ENCODE measurements around the gene CDK6. TPM values are rescaled to one million over a fixed set of nuclear protein-coding genes. Genes with fewer than 3 reads are reported as not detected.

The CDK6 gene
- total RNA-seq, 1 experiment from 2014 or later: 41.4 TPM

DNA sequence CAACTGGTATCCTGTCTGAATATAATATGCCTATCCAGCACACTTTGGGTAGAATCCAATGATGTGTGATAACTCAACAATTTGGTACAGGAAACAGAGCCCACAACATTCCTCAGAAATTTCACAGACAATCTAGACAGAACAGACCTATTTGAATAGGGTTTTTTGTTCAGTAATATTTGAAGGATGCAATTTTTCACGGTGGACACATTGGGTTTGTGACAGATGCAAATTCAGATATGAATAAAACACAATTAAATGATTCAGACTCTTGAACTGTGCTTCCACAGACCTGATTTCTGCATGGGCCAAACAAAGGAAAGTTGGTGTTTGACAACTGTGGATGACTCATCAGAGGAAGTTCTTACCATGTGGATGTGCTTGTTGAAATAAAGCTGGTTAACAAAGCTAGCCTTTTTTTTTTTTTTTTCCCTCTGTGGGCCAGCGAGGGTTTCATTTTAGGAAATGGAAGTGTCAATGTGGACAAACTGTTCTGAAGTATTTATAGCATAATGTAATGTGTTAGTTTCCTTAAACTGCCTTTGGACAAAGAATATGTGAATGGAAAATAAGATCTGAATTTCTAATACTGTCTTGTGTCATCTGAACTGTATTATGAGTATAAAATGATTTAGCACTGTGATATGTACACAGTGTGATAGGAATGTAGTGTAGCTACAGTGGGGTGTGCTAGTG is 203.0 kb downstream of the CDK6 start:
- H2AFZ ChIP-seq (ENCODE audit: low read depth, low read length, poor library complexity, severe bottlenecking): no peak overlapping the region
- H3K4me1 ChIP-seq (ENCODE audit: control insufficient read depth in 1 of 2, insufficient read depth in 2 of 2, low read length in 2 of 2): peaks cover 38 to 51% of the 10 kb centered on the region in 2 experiments
- BruUV-seq (replicated peaks): no TSS peak
- RAD21 ChIA-PET (ENCODE audit: low non-redundant PET in 1 of 2, low total read pairs in 2 of 2, uncharacterized antibody in 2 of 2, unreplicated experiment in 2 of 2): no interaction called here
- peaks cover 9% of the 10 kb centered on the region for H3K79me2 ChIP-seq (ENCODE audit: insufficient read depth, low read length)
- H3K4me2 ChIP-seq (ENCODE audit: low read length): peak overlapping the region; percentile 78
- CTCF ChIA-PET: no interaction called here
- ATAC-seq (peak; percentile 69), DNase-seq (ENCODE audit: low read depth, low spot score) (peak; percentile 66)
- peaks cover 0 to 6% of the 10 kb centered on the region in 2 experiments; a peak in 1 of 4 replicates for H3K36me3 ChIP-seq (ENCODE audit: control insufficient read depth in 1 of 2, insufficient read depth in 2 of 2, low read length in 2 of 2)
- no peaks in the 10 kb centered on the region for H3K9me2 ChIP-seq (ENCODE audit: insufficient read depth)
- intact Hi-C loops (cut with micrococcal nuclease): no loop called here
- peak overlapping the region; percentile 64 for H3K27ac ChIP-seq (ENCODE audit: low read depth, low read length)
- no peaks in the 10 kb centered on the region; a peak in 1 of 4 replicates for H3K9me3 ChIP-seq (ENCODE audit: control insufficient read depth in 1 of 2, insufficient read depth in 1 of 2, low read depth in 1 of 2, low read length in 2 of 2)
- peak overlapping the region in 1 of 2 experiments; percentile 11; a peak in 2 of 4 replicates for H3K4me3 ChIP-seq (replicated peaks in 1 of 2; ENCODE audit: low read depth in 1 of 2, low read length in 2 of 2)
- POLR2A ChIA-PET: no interaction called here
- no peaks in the 10 kb centered on the region for H3K27me3 ChIP-seq (ENCODE audit: insufficient read depth, low read length)
- no peaks in the 10 kb centered on the region for H4K20me1 ChIP-seq (ENCODE audit: insufficient read depth)
- peak overlapping the region; percentile 5; the same call in 1 of the 2 replicates for H3K9ac ChIP-seq (ENCODE audit: low read length)
- TF ChIP-seq TCF7L2 (IDR thresholded peaks at IDR 0.05; ENCODE audit: borderline replicate concordance, extremely low read depth, insufficient read depth, insufficient read length) (no peak), JUND (IDR thresholded peaks at IDR 0.05) (peak; percentile 85), ZNF274 (IDR thresholded peaks at IDR 0.05; ENCODE audit: low read depth, low read length) (no peak), EZH2phosphoT487 (IDR thresholded peaks at IDR 0.05; ENCODE audit: borderline replicate concordance) (no peak), EGR1 (IDR thresholded peaks at IDR 0.05; ENCODE audit: low read depth) (no peak), POLR2A (IDR thresholded peaks at IDR 0.05; ENCODE audit: borderline replicate concordance, extremely low read depth, insufficient read depth, insufficient read length) (no peak), EZH2 (IDR thresholded peaks at IDR 0.05) (no peak), SIN3A (IDR thresholded peaks at IDR 0.05; ENCODE audit: low read depth) (peak; percentile 65; the same call in 1 of the 2 replicates), ELF1 (IDR thresholded peaks at IDR 0.05; ENCODE audit: borderline replicate concordance, low read depth) (no peak), SP1 (IDR thresholded peaks at IDR 0.05; ENCODE audit: low read depth) (peak; percentile 47), FOSL1 (IDR thresholded peaks at IDR 0.05; ENCODE audit: low read depth) (peak; percentile 82), SRF (IDR thresholded peaks at IDR 0.05; ENCODE audit: low read depth) (peak; percentile 47; the same call in 1 of the 2 replicates), POLR2AphosphoS5 (IDR thresholded peaks at IDR 0.05; ENCODE audit: low read depth, low read length) (no peak), ZFX (IDR thresholded peaks at IDR 0.05) (no peak), RAD21 (IDR thresholded peaks at IDR 0.05; ENCODE audit: low read depth) (no peak), CEBPB (IDR thresholded peaks at IDR 0.05; ENCODE audit: low read depth) (peak; percentile 48)
- TF ChIP-seq, protein P1, sequence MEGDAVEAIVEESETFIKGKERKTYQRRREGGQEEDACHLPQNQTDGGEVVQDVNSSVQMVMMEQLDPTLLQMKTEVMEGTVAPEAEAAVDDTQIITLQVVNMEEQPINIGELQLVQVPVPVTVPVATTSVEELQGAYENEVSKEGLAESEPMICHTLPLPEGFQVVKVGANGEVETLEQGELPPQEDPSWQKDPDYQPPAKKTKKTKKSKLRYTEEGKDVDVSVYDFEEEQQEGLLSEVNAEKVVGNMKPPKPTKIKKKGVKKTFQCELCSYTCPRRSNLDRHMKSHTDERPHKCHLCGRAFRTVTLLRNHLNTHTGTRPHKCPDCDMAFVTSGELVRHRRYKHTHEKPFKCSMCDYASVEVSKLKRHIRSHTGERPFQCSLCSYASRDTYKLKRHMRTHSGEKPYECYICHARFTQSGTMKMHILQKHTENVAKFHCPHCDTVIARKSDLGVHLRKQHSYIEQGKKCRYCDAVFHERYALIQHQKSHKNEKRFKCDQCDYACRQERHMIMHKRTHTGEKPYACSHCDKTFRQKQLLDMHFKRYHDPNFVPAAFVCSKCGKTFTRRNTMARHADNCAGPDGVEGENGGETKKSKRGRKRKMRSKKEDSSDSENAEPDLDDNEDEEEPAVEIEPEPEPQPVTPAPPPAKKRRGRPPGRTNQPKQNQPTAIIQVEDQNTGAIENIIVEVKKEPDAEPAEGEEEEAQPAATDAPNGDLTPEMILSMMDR (IDR thresholded peaks at IDR 0.05 in 2 of 3, conservative IDR thresholded peaks at IDR 0.05 in 1 of 3; ENCODE audit: borderline replicate concordance in 1 of 3, insufficient read depth in 1 of 3, low read depth in 2 of 3, low read length in 2 of 3): no peak
- TF ChIP-seq, protein P2, sequence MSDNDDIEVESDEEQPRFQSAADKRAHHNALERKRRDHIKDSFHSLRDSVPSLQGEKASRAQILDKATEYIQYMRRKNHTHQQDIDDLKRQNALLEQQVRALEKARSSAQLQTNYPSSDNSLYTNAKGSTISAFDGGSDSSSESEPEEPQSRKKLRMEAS (IDR thresholded peaks at IDR 0.05): peak; percentile 87
- TF ChIP-seq, protein P3, sequence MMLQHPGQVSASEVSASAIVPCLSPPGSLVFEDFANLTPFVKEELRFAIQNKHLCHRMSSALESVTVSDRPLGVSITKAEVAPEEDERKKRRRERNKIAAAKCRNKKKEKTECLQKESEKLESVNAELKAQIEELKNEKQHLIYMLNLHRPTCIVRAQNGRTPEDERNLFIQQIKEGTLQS (IDR thresholded peaks at IDR 0.05): 0 out of 2 replicates have a peak, but pooled peaks have one; percentile 35
- TF ChIP-seq, protein P4, sequence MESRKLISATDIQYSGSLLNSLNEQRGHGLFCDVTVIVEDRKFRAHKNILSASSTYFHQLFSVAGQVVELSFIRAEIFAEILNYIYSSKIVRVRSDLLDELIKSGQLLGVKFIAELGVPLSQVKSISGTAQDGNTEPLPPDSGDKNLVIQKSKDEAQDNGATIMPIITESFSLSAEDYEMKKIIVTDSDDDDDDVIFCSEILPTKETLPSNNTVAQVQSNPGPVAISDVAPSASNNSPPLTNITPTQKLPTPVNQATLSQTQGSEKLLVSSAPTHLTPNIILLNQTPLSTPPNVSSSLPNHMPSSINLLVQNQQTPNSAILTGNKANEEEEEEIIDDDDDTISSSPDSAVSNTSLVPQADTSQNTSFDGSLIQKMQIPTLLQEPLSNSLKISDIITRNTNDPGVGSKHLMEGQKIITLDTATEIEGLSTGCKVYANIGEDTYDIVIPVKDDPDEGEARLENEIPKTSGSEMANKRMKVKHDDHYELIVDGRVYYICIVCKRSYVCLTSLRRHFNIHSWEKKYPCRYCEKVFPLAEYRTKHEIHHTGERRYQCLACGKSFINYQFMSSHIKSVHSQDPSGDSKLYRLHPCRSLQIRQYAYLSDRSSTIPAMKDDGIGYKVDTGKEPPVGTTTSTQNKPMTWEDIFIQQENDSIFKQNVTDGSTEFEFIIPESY (IDR thresholded peaks at IDR 0.05; ENCODE audit: extremely low read depth, insufficient replicate concordance, low read length): no peak

All from HCT116 (cell line).